Measurements from ENCODE around the gene SLC36A3. TPM values are rescaled to one million over a fixed set of nuclear protein-coding genes. Genes with fewer than 3 reads are reported as not detected.

The SLC36A3 gene
- total and polyA plus RNA-seq, 2 of the 4 experiments (the other 2 are of a cell fraction): not detected

- Histone ChIP-seq H3K27me3 (ENCODE audit: control insufficient read depth, insufficient read depth, low read length) (peaks cover 5% of the 10 kb centered on the region), H3K9me1 (ENCODE audit: insufficient read depth, low read length) (no peaks in the 10 kb centered on the region), H3K9me3 (ENCODE audit: control insufficient read depth, insufficient read depth, low read length) (no peaks in the 10 kb centered on the region), H2BK120ac (ENCODE audit: low read depth, low read length) (no peak overlapping the region), H2BK20ac (ENCODE audit: low read depth, low read length) (no peak overlapping the region), H3K79me1 (ENCODE audit: low read depth in 1 of 2, low read length in 2 of 2) (no peaks in the 10 kb centered on the region), H3K27ac (ENCODE audit: insufficient read depth, low read length) (no peak overlapping the region), H3K56ac (ENCODE audit: extremely low read depth, insufficient read depth, low read length) (no peak overlapping the region), H3K4me3 (ENCODE audit: insufficient read depth, low read depth, low read length) (no peak overlapping the region), H3K36me3 (ENCODE audit: control insufficient read depth, insufficient read depth, low read length) (no peaks in the 10 kb centered on the region), H2AFZ (replicated peaks; ENCODE audit: low read length, poor library complexity) (no peak overlapping the region), H4K5ac (ENCODE audit: low read depth, low read length) (no peak overlapping the region), H3K4me2 (ENCODE audit: low read depth, low read length) (no peak overlapping the region), H3K4ac (ENCODE audit: low read depth, low read length) (no peak overlapping the region), H4K91ac (ENCODE audit: insufficient read depth, low read depth, low read length) (no peak overlapping the region), H3K4me1 (ENCODE audit: control insufficient read depth, insufficient read depth, low read length) (no peaks in the 10 kb centered on the region), H3K9ac (ENCODE audit: low read depth, low read length) (no peak overlapping the region), H3K14ac (replicated peaks; ENCODE audit: low read depth, low read length) (no peak overlapping the region), H4K20me1 (ENCODE audit: insufficient read depth, low read length) (no peaks in the 10 kb centered on the region), H2AK9ac (replicated peaks; ENCODE audit: low read depth, low read length, poor library complexity) (no peak overlapping the region), H2AK5ac (ENCODE audit: low read depth, low read length) (no peak overlapping the region), H4K8ac (ENCODE audit: low read depth in 2 of 2, low read length in 2 of 2) (no peak overlapping the region), H2BK5ac (ENCODE audit: low read depth, low read length, poor library complexity, severe bottlenecking) (no peak overlapping the region), H2BK15ac (ENCODE audit: low read depth, low read length) (no peak overlapping the region), H3K23ac (ENCODE audit: low read depth, low read length) (no peak overlapping the region), H3K18ac (ENCODE audit: low read depth, low read length) (no peak overlapping the region)
- in situ Hi-C loops (cut with MboI; ENCODE audit: low sequenced_read_pairs): no loop called here
- ChIA-PET CTCF (no interaction called here), POLR2A (ENCODE audit: unreplicated experiment) (no interaction called here)
- DNase-seq (no peak), ATAC-seq (ENCODE audit: low read depth) (no peak)
- no peak for TF ChIP-seq RCOR1 (IDR thresholded peaks at IDR 0.05; ENCODE audit: insufficient replicate concordance, low read length)
- TF ChIP-seq SMC3 (IDR thresholded peaks at IDR 0.05; ENCODE audit: low read depth, low read length): no peak
- no peak for TF ChIP-seq MXI1 (IDR thresholded peaks at IDR 0.05; ENCODE audit: borderline replicate concordance, low read depth, low read length)
- no peak for TF ChIP-seq POLR2A (IDR thresholded peaks at IDR 0.05; ENCODE audit: low read depth, low read length)
- no peak for TF ChIP-seq MAZ (IDR thresholded peaks at IDR 0.05; ENCODE audit: borderline replicate concordance, low read depth, low read length)
- no peak for TF ChIP-seq CEBPB (IDR thresholded peaks at IDR 0.05; ENCODE audit: low read depth, low read length)
- no peak for TF ChIP-seq RFX5 (IDR thresholded peaks at IDR 0.05; ENCODE audit: low read depth, low read length)
- BruUV-seq (replicated peaks): no TSS peak
- intact Hi-C loops (cut with micrococcal nuclease): no loop called here
- dilution Hi-C loops (cut with HindIII; ENCODE audit: low sequenced_read_pairs, unreplicated experiment): no loop called here
- WGBS, 2 experiments (ENCODE audit: extremely low coverage in 2 of 2, insufficient read length in 1 of 2): no CpG with 5 or more reads among the region's 7 CpGs
Observed at GRCh38 chr5:151344088-151344487, 40.5 kb upstream of the SLC36A3 start.

All from IMR-90 (cell line).